ENCODE measurements around the gene RTN4.

The RTN4 gene

GRCh38 chr2:54946220-54946805 lies 103.9 kb downstream of the RTN4 start:
- DNase-seq, result no peak

GRCh38 chr2:54945391-54946219 lies 104.6 kb downstream of the RTN4 start:
- DNase-seq, result no peak

- no peak for DNase-seq
Observed at GRCh38 chr2:54944724-54945326, 105.4 kb downstream of the RTN4 start.

- DNase-seq, result no peak
Observed at GRCh38 chr2:54942373-54942772, 107.9 kb downstream of the RTN4 start.

GRCh38 chr2:54941248-54941984 lies 108.8 kb downstream of the RTN4 start:
- no peak for DNase-seq

GRCh38 chr2:54940723-54941122 lies 109.5 kb downstream of the RTN4 start:
- DNase-seq, result no peak

- DNase-seq, result no peak
Observed at GRCh38 chr2:54939446-54940118, 110.7 kb downstream of the RTN4 start.

- no peak for DNase-seq
Observed at GRCh38 chr2:54936766-54937165, 113.5 kb downstream of the RTN4 start.

GRCh38 chr2:54935389-54935788 lies 114.9 kb downstream of the RTN4 start:
- no peak for DNase-seq

GRCh38 chr2:54931473-54931872 lies 118.8 kb downstream of the RTN4 start:
- no peak for DNase-seq

GRCh38 chr2:54928719-54929118 lies 121.5 kb downstream of the RTN4 start:
- DNase-seq, result no peak

- no peak for DNase-seq
Observed at GRCh38 chr2:54927751-54928615, 122.3 kb downstream of the RTN4 start.

GRCh38 chr2:54927085-54927750 lies 123.0 kb downstream of the RTN4 start:
- DNase-seq, result no peak

- no peak for DNase-seq
Observed at GRCh38 chr2:54925022-54925421, 125.2 kb downstream of the RTN4 start.

- no peak for DNase-seq
Observed at GRCh38 chr2:54924121-54924520, 126.1 kb downstream of the RTN4 start.
